ENCODE measurements around the gene HIPK2. TPM values are rescaled to one million over a fixed set of nuclear protein-coding genes. Genes with fewer than 3 reads are reported as not detected.

The HIPK2 gene
- total and polyA plus RNA-seq, 2 donors (not counting 3 experiments of a cell fraction or from before 2014, with no cell fraction given), result 9.0 to 43.8 TPM

GRCh38 chr7:139744768-139745677, 32.8 kb downstream of the HIPK2 start:
- H2AFZ ChIP-seq (ENCODE audit: low read depth, low read length), result no peak overlapping the region
- H3K36me3 ChIP-seq (ENCODE audit: control insufficient read depth in 2 of 2, extremely low read depth in 1 of 2, insufficient read depth in 2 of 2, low read length in 2 of 2), result peaks cover under 1 to 2% of the 10 kb centered on the region in 2 experiments
- no peak overlapping the region for H3K27ac ChIP-seq (ENCODE audit: insufficient read depth, low read depth, low read length)
- no peak overlapping the region for H3K4me2 ChIP-seq (ENCODE audit: insufficient read depth, low read length)
- H3K9ac ChIP-seq (replicated peaks; ENCODE audit: extremely low read depth, insufficient read depth, low read length), result no peak overlapping the region
- FAIRE-seq (no peak), DNase-seq (ENCODE audit: low read depth, low spot score) (no peak)
- BruUV-seq (replicated peaks), result no TSS peak
- no peaks in the 10 kb centered on the region for H4K20me1 ChIP-seq (replicated peaks; ENCODE audit: control insufficient read depth, extremely low read depth, insufficient read depth, low read length)
- H3K79me2 ChIP-seq (ENCODE audit: control insufficient read depth, insufficient read depth, low read length), result peaks cover 97% of the 10 kb centered on the region
- CTCF ChIA-PET, result interaction anchor here (0.6 to 2.7 kb wide), 8 partner anchors 8 to 258 kb away, joined by 3 to 12 read pairs (median 4); no protein-coding TSS in a partner anchor
- TF ChIP-seq MYC (IDR thresholded peaks at IDR 0.05; ENCODE audit: low read depth, low read length) (no peak), POLR2AphosphoS5 (IDR thresholded peaks at IDR 0.05; ENCODE audit: insufficient read depth, low read depth, low read length) (no peak), FOS (IDR thresholded peaks at IDR 0.05; ENCODE audit: borderline replicate concordance, insufficient read depth, low read length) (no peak), POLR2A (IDR thresholded peaks at IDR 0.05; ENCODE audit: low read depth, low read length) (no peak), GATA2 (IDR thresholded peaks at IDR 0.05; ENCODE audit: insufficient read depth, insufficient read length, low read depth, low read length) (no peak)
- TF ChIP-seq, protein P1, sequence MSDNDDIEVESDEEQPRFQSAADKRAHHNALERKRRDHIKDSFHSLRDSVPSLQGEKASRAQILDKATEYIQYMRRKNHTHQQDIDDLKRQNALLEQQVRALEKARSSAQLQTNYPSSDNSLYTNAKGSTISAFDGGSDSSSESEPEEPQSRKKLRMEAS (IDR thresholded peaks at IDR 0.05; ENCODE audit: insufficient read depth, insufficient read length), result no peak
- dilution Hi-C loops (cut with MboI; ENCODE audit: extremely low pct_ligation_motif_present, low sequenced_read_pairs) (no loop called here), intact Hi-C loops (cut with micrococcal nuclease) (no loop called here)
- no peaks in the 10 kb centered on the region for H3K9me1 ChIP-seq (replicated peaks; ENCODE audit: control insufficient read depth, extremely low read depth, insufficient read depth, low read length)
- POLR2A ChIA-PET, result no interaction called here
- no peak overlapping the region for H3K4me3 ChIP-seq (replicated peaks in 1 of 3; ENCODE audit: insufficient read depth in 1 of 3, low read depth in 1 of 3, low read length in 3 of 3)
- no peaks in the 10 kb centered on the region for H3K9me3 ChIP-seq (replicated peaks; ENCODE audit: control insufficient read depth, insufficient read depth, low read length)
- no peaks in the 10 kb centered on the region for H3K4me1 ChIP-seq (ENCODE audit: control insufficient read depth, extremely low read depth, insufficient read depth, low read length)
- H3K27me3 ChIP-seq (ENCODE audit: control insufficient read depth in 2 of 2, insufficient read depth in 2 of 2, low read length in 2 of 2), result no peaks in the 10 kb centered on the region

All from endothelial cell of umbilical vein (primary cell).